ENCODE results near the gene HSPA4L. TPM values are rescaled to one million over a fixed set of nuclear protein-coding genes. Genes with fewer than 3 reads are reported as not detected.

The HSPA4L gene
- total and polyA plus RNA-seq, 2 experiments from 2014 or later: 3.5 to 4.2 TPM

DNA sequence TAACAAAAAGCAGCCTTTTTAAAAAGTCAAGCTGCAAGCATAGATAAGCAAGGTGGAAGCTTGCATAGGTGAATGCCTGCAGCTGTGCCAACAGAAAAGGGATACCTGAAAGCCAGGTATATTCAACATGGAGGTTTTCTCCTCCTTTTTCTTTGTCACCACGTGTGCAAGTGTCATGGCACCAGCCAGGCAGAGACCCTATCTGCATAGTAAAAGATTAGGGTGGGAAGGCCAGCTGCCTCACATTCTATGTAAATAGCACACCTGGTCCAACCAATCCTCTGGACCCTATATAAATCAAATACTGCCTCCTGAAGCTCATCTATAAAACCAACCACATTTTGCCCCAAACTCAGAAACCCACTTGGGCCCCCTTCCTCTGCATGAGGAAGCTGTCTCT is 70.5 kb downstream of the HSPA4L start:
- H3F3A ChIP-seq (replicated peaks; ENCODE audit: low read depth): no peaks in the 10 kb centered on the region
- Mint-ChIP-seq H3K9me3 (peaks cover 30% of the 10 kb centered on the region), H3K27me3 (ENCODE audit: insufficient read depth, low read depth, poor library complexity) (no peaks in the 10 kb centered on the region), H3K4me3 (no peak overlapping the region), H3K36me3 (ENCODE audit: low read depth) (peaks cover 41% of the 10 kb centered on the region), H3K27ac (peak overlapping the region; percentile 78; the same call in 1 of the 2 replicates), H3K4me1 (peaks cover 23% of the 10 kb centered on the region)
- peaks cover 12% of the 10 kb centered on the region for H3K4me1 ChIP-seq (ENCODE audit: insufficient read depth)
- H3K36me3 ChIP-seq (ENCODE audit: insufficient read depth): no peaks in the 10 kb centered on the region
- H3K9me2 ChIP-seq (ENCODE audit: insufficient read depth): no peaks in the 10 kb centered on the region
- H3K27me3 ChIP-seq (ENCODE audit: insufficient read depth): no peaks in the 10 kb centered on the region
- TF ChIP-seq, protein P1, sequence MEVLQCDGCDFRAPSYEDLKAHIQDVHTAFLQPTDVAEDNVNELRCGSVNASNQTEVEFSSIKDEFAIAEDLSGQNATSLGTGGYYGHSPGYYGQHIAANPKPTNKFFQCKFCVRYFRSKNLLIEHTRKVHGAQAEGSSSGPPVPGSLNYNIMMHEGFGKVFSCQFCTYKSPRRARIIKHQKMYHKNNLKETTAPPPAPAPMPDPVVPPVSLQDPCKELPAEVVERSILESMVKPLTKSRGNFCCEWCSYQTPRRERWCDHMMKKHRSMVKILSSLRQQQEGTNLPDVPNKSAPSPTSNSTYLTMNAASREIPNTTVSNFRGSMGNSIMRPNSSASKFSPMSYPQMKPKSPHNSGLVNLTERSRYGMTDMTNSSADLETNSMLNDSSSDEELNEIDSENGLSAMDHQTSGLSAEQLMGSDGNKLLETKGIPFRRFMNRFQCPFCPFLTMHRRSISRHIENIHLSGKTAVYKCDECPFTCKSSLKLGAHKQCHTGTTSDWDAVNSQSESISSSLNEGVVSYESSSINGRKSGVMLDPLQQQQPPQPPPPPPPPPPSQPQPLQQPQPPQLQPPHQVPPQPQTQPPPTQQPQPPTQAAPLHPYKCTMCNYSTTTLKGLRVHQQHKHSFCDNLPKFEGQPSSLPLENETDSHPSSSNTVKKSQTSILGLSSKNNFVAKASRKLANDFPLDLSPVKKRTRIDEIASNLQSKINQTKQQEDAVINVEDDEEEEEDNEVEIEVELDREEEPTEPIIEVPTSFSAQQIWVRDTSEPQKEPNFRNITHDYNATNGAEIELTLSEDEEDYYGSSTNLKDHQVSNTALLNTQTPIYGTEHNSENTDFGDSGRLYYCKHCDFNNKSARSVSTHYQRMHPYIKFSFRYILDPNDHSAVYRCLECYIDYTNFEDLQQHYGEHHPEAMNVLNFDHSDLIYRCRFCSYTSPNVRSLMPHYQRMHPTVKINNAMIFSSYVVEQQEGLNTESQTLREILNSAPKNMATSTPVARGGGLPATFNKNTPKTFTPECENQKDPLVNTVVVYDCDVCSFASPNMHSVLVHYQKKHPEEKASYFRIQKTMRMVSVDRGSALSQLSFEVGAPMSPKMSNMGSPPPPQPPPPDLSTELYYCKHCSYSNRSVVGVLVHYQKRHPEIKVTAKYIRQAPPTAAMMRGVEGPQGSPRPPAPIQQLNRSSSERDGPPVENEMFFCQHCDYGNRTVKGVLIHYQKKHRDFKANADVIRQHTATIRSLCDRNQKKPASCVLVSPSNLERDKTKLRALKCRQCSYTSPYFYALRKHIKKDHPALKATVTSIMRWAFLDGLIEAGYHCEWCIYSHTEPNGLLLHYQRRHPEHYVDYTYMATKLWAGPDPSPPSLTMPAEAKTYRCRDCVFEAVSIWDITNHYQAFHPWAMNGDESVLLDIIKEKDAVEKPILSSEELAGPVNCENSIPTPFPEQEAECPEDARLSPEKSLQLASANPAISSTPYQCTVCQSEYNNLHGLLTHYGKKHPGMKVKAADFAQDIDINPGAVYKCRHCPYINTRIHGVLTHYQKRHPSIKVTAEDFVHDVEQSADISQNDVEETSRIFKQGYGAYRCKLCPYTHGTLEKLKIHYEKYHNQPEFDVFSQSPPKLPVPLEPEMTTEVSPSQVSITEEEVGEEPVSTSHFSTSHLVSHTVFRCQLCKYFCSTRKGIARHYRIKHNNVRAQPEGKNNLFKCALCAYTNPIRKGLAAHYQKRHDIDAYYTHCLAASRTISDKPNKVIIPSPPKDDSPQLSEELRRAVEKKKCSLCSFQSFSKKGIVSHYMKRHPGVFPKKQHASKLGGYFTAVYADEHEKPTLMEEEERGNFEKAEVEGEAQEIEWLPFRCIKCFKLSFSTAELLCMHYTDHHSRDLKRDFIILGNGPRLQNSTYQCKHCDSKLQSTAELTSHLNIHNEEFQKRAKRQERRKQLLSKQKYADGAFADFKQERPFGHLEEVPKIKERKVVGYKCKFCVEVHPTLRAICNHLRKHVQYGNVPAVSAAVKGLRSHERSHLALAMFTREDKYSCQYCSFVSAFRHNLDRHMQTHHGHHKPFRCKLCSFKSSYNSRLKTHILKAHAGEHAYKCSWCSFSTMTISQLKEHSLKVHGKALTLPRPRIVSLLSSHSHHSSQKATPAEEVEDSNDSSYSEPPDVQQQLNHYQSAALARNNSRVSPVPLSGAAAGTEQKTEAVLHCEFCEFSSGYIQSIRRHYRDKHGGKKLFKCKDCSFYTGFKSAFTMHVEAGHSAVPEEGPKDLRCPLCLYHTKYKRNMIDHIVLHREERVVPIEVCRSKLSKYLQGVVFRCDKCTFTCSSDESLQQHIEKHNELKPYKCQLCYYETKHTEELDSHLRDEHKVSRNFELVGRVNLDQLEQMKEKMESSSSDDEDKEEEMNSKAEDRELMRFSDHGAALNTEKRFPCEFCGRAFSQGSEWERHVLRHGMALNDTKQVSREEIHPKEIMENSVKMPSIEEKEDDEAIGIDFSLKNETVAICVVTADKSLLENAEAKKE (CRISPR knock-in tag; IDR thresholded peaks at IDR 0.05): no peak
- TF ChIP-seq ZNF114 (CRISPR knock-in tag; IDR thresholded peaks at IDR 0.05) (no peak), NANOG (IDR thresholded peaks at IDR 0.05; ENCODE audit: borderline replicate concordance) (no peak), CREB1 (CRISPR knock-in tag; IDR thresholded peaks at IDR 0.05; ENCODE audit: low read depth) (no peak), EZH2 (IDR thresholded peaks at IDR 0.05; ENCODE audit: low read depth, unreplicated experiment) (no peak), JUNB (IDR thresholded peaks at IDR 0.05; ENCODE audit: unreplicated experiment) (no peak), REST (IDR thresholded peaks at IDR 0.05; ENCODE audit: unreplicated experiment) (no peak), POLR2AphosphoS5 (IDR thresholded peaks at IDR 0.05; ENCODE audit: low read depth) (no peak)
- TF ChIP-seq, protein P2, sequence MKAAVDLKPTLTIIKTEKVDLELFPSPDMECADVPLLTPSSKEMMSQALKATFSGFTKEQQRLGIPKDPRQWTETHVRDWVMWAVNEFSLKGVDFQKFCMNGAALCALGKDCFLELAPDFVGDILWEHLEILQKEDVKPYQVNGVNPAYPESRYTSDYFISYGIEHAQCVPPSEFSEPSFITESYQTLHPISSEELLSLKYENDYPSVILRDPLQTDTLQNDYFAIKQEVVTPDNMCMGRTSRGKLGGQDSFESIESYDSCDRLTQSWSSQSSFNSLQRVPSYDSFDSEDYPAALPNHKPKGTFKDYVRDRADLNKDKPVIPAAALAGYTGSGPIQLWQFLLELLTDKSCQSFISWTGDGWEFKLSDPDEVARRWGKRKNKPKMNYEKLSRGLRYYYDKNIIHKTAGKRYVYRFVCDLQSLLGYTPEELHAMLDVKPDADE (IDR thresholded peaks at IDR 0.05): no peak
- TF ChIP-seq, protein P3, sequence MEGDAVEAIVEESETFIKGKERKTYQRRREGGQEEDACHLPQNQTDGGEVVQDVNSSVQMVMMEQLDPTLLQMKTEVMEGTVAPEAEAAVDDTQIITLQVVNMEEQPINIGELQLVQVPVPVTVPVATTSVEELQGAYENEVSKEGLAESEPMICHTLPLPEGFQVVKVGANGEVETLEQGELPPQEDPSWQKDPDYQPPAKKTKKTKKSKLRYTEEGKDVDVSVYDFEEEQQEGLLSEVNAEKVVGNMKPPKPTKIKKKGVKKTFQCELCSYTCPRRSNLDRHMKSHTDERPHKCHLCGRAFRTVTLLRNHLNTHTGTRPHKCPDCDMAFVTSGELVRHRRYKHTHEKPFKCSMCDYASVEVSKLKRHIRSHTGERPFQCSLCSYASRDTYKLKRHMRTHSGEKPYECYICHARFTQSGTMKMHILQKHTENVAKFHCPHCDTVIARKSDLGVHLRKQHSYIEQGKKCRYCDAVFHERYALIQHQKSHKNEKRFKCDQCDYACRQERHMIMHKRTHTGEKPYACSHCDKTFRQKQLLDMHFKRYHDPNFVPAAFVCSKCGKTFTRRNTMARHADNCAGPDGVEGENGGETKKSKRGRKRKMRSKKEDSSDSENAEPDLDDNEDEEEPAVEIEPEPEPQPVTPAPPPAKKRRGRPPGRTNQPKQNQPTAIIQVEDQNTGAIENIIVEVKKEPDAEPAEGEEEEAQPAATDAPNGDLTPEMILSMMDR (conservative IDR thresholded peaks at IDR 0.05; ENCODE audit: low read depth in 2 of 2): no peak
- H4K20me1 ChIP-seq (replicated peaks; ENCODE audit: insufficient read depth): no peaks in the 10 kb centered on the region
- no peak overlapping the region for H3K4me3 ChIP-seq
- H3K79me2 ChIP-seq (replicated peaks; ENCODE audit: insufficient read depth): peaks cover 14% of the 10 kb centered on the region
- no peak overlapping the region for H3K4me2 ChIP-seq
- peak overlapping the region; percentile 55; the same call in 1 of the 2 replicates for H3K27ac ChIP-seq (ENCODE audit: low read depth)
- H2AFZ ChIP-seq: no peak overlapping the region
- DNase-seq (ENCODE audit: low spot score) (peak; percentile 77), ATAC-seq (peak; percentile 86)

All from GM23338 (cell line).